DND-41 (cell line): Measurements from ENCODE around the gene STARD3.

Experiments used
- ATAC-seq: fragments of 200-7000 bp; cut with Tn5 transposase; 3 replicates; pipeline ENCODE4 v1.9.1; 2021; ENCODE audit warnings: low read depth; ENCODE audit not compliant: insufficient read depth
- DNase-seq: peaks from one replicate; pipeline ENCODE4 v3.0.0-alpha.2; 2020
- H2AFZ ChIP-seq: 2 replicates; pipeline ENCODE4 v1.6.0; 2012; ENCODE audit warnings: low read depth, low read length
- H3K27ac ChIP-seq: 2 replicates; pipeline ENCODE4 v1.5.1; 2012; ENCODE audit warnings: low read length, inconsistent platforms
- H3K27me3 ChIP-seq: fragments of 200-600 bp; sonication (generic); 2 replicates; pipeline ENCODE4 v1.6.0; 2012; ENCODE audit warnings: low read length, mild to moderate bottlenecking, inconsistent platforms; ENCODE audit not compliant: insufficient read depth, poor library complexity
- H3K36me3 ChIP-seq: 2 replicates; pipeline ENCODE4 v1.5.1; 2012; ENCODE audit warnings: low read length, inconsistent platforms; ENCODE audit not compliant: insufficient read depth
- H3K4me1 ChIP-seq: 2 replicates; pipeline ENCODE4 v1.5.1; 2012; ENCODE audit warnings: mild to moderate bottlenecking, low read length; ENCODE audit not compliant: insufficient read depth
- H3K4me2 ChIP-seq: 2 replicates; pipeline ENCODE4 v1.6.0; 2012; ENCODE audit warnings: mild to moderate bottlenecking, moderate library complexity, low read length, inconsistent platforms; ENCODE audit not compliant: insufficient read depth
- H3K4me3 ChIP-seq, 2 experiments: fragments of 200-600 bp in 1 of 2; shearing (Covaris generic) in 1 of 2; 2 replicates each; pipeline ENCODE4 v1.5.1; 2012 to 2016; ENCODE audit warnings: inconsistent platforms in 2 of 2, low read length in 2 of 2, mild to moderate bottlenecking in 2 of 2, low read depth in 1 of 2, moderate library complexity in 1 of 2
- H3K79me2 ChIP-seq: 2 replicates; pipeline ENCODE4 v1.6.0; 2012; ENCODE audit warnings: low read length, inconsistent platforms; ENCODE audit not compliant: insufficient read depth
- H3K9ac ChIP-seq: 2 replicates; pipeline ENCODE4 v1.6.0; 2012; ENCODE audit warnings: low read depth, mild to moderate bottlenecking, inconsistent platforms, low read length, moderate library complexity
- H3K9me3 ChIP-seq: 2 replicates; pipeline ENCODE4 v1.5.1; 2012; ENCODE audit warnings: low read length, moderate library complexity, mild to moderate bottlenecking, inconsistent platforms; ENCODE audit not compliant: insufficient read depth, severe bottlenecking
- H4K20me1 ChIP-seq: 2 replicates; pipeline ENCODE4 v1.6.0; 2012; ENCODE audit warnings: low read length; ENCODE audit not compliant: insufficient read depth
- CTCF ChIP-seq: IDR thresholded peaks from 2 replicates; pipeline ENCODE4 v1.5.1; 2012; ENCODE audit warnings: borderline replicate concordance, low read length, moderate library complexity, mild to moderate bottlenecking; ENCODE audit not compliant: poor library complexity, severe bottlenecking; ENCODE audit errors: extremely low read depth
- EZH2 ChIP-seq: IDR thresholded peaks from 3 replicates; pipeline ENCODE4 v1.6.1; 2012; ENCODE audit warnings: borderline replicate concordance, low read depth, mild to moderate bottlenecking, moderate library complexity, low read length, inconsistent platforms; ENCODE audit not compliant: severe bottlenecking

STARD3 gene

GRCh38 chr17:39599004-39599664 lies 37.8 kb upstream of the STARD3 start:
- Histone ChIP-seq H3K9ac (no peak overlapping the region), H3K27me3 (peaks cover 49% of the 10 kb centered on the region), H3K4me1 (no peaks in the 10 kb centered on the region), H3K36me3 (no peaks in the 10 kb centered on the region), H3K27ac (no peak overlapping the region), H3K79me2 (no peaks in the 10 kb centered on the region), H4K20me1 (peaks cover 16% of the 10 kb centered on the region; the same call in 1 of the 2 replicates), H3K4me2 (no peak overlapping the region), H3K9me3 (no peaks in the 10 kb centered on the region), H3K4me3 (no peak overlapping the region), H2AFZ (no peak overlapping the region)
- ATAC-seq (no peak), DNase-seq (no peak)
- no peak for TF ChIP-seq EZH2
- TF ChIP-seq CTCF = no peak

DNA sequence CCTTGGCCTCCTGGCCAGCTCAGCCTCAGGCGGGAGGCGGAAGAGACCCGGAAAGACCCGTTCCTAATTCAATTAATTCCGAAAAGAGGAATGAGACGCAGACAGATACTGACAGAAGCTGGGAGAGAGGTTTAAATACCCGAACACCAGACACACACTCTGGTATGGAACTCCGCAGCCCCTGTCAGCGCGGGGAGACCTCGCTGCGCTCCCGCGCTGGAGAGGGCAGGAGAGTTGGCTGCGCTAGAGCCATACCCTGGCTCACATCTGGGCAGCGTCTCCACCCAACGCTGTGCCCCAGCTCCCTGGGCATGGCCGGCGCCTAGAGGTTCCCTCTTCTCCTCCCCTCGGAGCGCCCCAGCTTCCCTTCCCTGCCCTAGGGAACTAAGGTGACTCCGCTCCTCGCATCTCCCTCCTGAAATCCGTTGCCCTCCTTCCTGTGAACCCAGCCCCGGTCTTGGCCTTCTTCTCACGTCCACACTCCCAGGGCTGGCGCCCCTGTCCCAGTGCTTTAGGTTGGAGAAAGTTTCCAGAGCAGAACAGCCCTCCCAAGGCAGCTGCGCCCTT lies 37.2 kb upstream of the STARD3 start:
- ATAC-seq = no peak
- H3K27me3 ChIP-seq = peaks cover 49% of the 10 kb centered on the region
- H3K36me3 ChIP-seq = no peaks in the 10 kb centered on the region
- DNase-seq = no peak
- no peak overlapping the region for H3K9ac ChIP-seq
- no peak for TF ChIP-seq CTCF
- TF ChIP-seq EZH2 = no peak
- H3K4me1 ChIP-seq = no peaks in the 10 kb centered on the region
- no peak overlapping the region for H3K27ac ChIP-seq
- no peak overlapping the region for H2AFZ ChIP-seq
- H3K9me3 ChIP-seq = no peaks in the 10 kb centered on the region
- no peak overlapping the region for H3K4me3 ChIP-seq
- H4K20me1 ChIP-seq = peaks cover 15% of the 10 kb centered on the region; the same call in 1 of the 2 replicates
- H3K79me2 ChIP-seq = no peaks in the 10 kb centered on the region
- H3K4me2 ChIP-seq = no peak overlapping the region

GRCh38 chr17:39600288-39600996 lies 36.5 kb upstream of the STARD3 start:
- no peaks in the 10 kb centered on the region for H3K4me1 ChIP-seq
- no peak overlapping the region for H3K27ac ChIP-seq
- H3K4me2 ChIP-seq = no peak overlapping the region
- peaks cover 49% of the 10 kb centered on the region for H3K27me3 ChIP-seq
- no peak overlapping the region for H3K9ac ChIP-seq
- ATAC-seq (no peak), DNase-seq (no peak)
- no peaks in the 10 kb centered on the region for H3K9me3 ChIP-seq
- TF ChIP-seq EZH2 (no peak), CTCF (no peak)
- H2AFZ ChIP-seq = no peak overlapping the region
- no peaks in the 10 kb centered on the region for H3K36me3 ChIP-seq
- no peak overlapping the region for H3K4me3 ChIP-seq
- H4K20me1 ChIP-seq = peaks cover 9% of the 10 kb centered on the region; the same call in 1 of the 2 replicates
- H3K79me2 ChIP-seq = no peaks in the 10 kb centered on the region
